Thyroid gland (tissue), 4 donors: ENCODE data around the gene RAN. TPM values are rescaled to one million over a fixed set of nuclear protein-coding genes. Genes with fewer than 3 reads are reported as not detected.

Source experiments
- DNase-seq, 2 donors: peaks; one replicate each; pipeline ENCODE4 v3.0.0-alpha.2; 2019
- H3K27ac ChIP-seq, 3 donors: fragments of 200-600 bp; sonication (generic); 1 replicate in 2 of 3; 2 replicates in 1 of 3; pipeline ENCODE4 v1.5.1; 2016 to 2019; ENCODE audit warnings: mild to moderate bottlenecking in 1 of 3, moderate library complexity in 1 of 3
- H3K27me3 ChIP-seq: fragments of 200-600 bp; sonication (generic); one replicate; pipeline ENCODE4 v1.5.1; 2019
- H3K36me3 ChIP-seq, 2 donors: fragments of 200-600 bp; sonication (generic); one replicate each; pipeline ENCODE4 v1.5.1; 2016 to 2019
- H3K4me1 ChIP-seq, 2 donors: fragments of 200-600 bp; sonication (generic); one replicate each; pipeline ENCODE4 v1.5.1; 2017 to 2019
- H3K4me3 ChIP-seq, 3 donors: fragments of 200-600 bp; sonication (generic); replicated peaks in 1 of 3; 1 replicate in 2 of 3; 2 replicates in 1 of 3; pipeline ENCODE4 v1.5.1; 2016; ENCODE audit warnings: mild to moderate bottlenecking in 1 of 3
- H3K9me3 ChIP-seq: fragments of 200-600 bp; sonication (generic); one replicate; pipeline ENCODE4 v1.5.1; 2017
- POLR2A ChIP-seq, 2 donors: fragments of 450-650 bp; IDR thresholded peaks; one replicate each; pipeline ENCODE4 v1.6.1; 2017; ENCODE audit warnings: antibody characterized with exemption in 2 of 2, mild to moderate bottlenecking in 2 of 2, moderate library complexity in 1 of 2
- WGBS, 2 donors: methylation state at CpG; one replicate each; pipeline ENCODE4 v1.1.5; 2017; 5-methylcytosine and 5-hydroxymethylcytosine counted together
- intact Hi-C: fragments of 100-400 bp; cut with DNase I; formaldehyde crosslinking; loops from one replicate; pipeline ENCODE4 v1.15.1; 2023
- total RNA-seq, 4 donors: library from RNA; depleted of rRNA; stranded (reverse); fragments of >200 nt; gene quantifications; one replicate each; pipeline ENCODE4 v1.2.3, GENCODE V29; 2016
- TF ChIP-seq, protein P1 (sequence below), 6 experiments: fragments of 200-600 bp in 3 of 6; fragments of 450-650 bp in 3 of 6; sonication (generic) in 3 of 6; IDR thresholded peaks; one replicate each; pipeline ENCODE4 v1.5.1; 2016 to 2019; ENCODE audit warnings: antibody characterized with exemption in 6 of 6, mild to moderate bottlenecking in 2 of 6, inconsistent platforms in 1 of 6, moderate library complexity in 1 of 6

The RAN gene
- total RNA-seq, 4 donors from 2014 or later: 123 to 169 (median 142) TPM

DNA sequence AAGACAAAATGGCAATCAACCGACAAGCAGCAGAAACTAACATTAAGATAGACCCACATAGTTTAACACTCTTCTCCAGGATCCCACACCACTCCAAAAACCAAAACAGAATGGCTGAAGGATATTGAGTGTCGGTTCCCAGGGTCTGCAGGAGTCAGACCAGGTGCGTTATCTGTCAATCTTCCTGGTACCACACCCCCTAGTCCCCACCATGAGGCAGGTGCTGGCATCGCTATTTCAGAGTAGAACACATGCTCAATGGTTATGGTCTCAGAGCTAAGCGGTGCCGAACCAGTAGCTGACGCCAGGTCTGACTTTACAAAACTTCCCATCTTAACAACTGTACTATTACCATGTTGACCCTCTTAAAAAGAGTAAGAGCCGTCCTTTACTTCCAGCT is 43.0 kb upstream of the RAN start:
- Histone ChIP-seq H3K4me3 (no peak overlapping the region), H3K36me3 (no peaks in the 10 kb centered on the region), H3K27ac (no peak overlapping the region), H3K27me3 (no peaks in the 10 kb centered on the region), H3K4me1 (peaks cover 14 to 33% of the 10 kb centered on the region in 2 donors), H3K9me3 (no peaks in the 10 kb centered on the region)
- intact Hi-C loops: no loop called here
- no peak for DNase-seq
- WGBS, 2 donors: 92 to 95% methylated on average over 8 of the region's 8 CpGs
- TF ChIP-seq, protein P1, sequence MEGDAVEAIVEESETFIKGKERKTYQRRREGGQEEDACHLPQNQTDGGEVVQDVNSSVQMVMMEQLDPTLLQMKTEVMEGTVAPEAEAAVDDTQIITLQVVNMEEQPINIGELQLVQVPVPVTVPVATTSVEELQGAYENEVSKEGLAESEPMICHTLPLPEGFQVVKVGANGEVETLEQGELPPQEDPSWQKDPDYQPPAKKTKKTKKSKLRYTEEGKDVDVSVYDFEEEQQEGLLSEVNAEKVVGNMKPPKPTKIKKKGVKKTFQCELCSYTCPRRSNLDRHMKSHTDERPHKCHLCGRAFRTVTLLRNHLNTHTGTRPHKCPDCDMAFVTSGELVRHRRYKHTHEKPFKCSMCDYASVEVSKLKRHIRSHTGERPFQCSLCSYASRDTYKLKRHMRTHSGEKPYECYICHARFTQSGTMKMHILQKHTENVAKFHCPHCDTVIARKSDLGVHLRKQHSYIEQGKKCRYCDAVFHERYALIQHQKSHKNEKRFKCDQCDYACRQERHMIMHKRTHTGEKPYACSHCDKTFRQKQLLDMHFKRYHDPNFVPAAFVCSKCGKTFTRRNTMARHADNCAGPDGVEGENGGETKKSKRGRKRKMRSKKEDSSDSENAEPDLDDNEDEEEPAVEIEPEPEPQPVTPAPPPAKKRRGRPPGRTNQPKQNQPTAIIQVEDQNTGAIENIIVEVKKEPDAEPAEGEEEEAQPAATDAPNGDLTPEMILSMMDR (IDR thresholded peaks at IDR 0.05): no peak
- TF ChIP-seq POLR2A (IDR thresholded peaks at IDR 0.05): no peak

DNA sequence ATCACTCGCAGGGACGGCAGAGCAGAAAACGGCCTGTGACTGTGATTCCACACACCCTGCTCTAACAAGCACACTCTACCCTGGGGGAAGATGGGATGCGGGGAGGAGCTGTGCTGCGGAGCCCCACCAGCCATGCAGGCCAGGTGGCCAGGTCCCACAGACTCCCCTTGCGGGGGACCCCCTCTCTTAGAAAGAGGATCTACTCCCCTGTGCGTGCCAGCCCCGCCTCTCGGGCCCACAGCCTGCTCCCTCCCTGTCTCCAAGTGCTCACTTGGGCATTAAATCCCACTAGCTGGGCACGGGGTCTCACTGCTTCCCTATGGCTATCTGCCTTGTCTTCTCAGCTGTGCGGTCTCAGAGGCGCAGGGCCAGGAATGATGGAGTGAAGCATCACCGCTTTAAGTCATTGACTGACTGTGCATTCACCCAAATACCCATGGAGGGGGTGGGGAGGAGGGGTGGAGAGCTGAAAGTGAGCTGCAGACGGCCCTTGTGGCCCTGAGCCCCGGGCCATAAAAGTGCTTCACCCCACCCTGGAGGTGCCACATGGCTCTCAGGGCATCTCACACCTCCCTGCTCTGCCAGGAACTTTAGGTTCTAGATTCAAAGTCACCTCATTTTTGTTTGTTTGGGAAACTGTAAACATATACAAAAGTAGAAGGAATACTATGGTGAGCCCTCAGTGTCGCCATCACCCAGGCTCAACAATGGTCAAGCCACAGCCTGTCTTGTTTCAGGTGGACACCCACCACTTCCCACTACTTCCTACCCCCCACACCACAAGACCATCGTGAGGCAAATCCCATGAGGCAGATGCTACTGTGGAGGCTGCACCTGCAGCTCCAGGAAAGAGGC is 42.2 kb upstream of the RAN start:
- H3K9me3 ChIP-seq: no peaks in the 10 kb centered on the region
- no peak overlapping the region for H3K27ac ChIP-seq
- no peak overlapping the region for H3K4me3 ChIP-seq
- 80 to 81% methylated on average over 17 of the region's 17 CpGs for WGBS, 2 donors
- no peaks in the 10 kb centered on the region for H3K36me3 ChIP-seq
- intact Hi-C loops: no loop called here
- TF ChIP-seq POLR2A (IDR thresholded peaks at IDR 0.05): no peak
- TF ChIP-seq, protein P1 (IDR thresholded peaks at IDR 0.05): no peak
- DNase-seq: no peak
- peaks cover 14 to 26% of the 10 kb centered on the region in 2 donors for H3K4me1 ChIP-seq
- no peaks in the 10 kb centered on the region for H3K27me3 ChIP-seq

DNA sequence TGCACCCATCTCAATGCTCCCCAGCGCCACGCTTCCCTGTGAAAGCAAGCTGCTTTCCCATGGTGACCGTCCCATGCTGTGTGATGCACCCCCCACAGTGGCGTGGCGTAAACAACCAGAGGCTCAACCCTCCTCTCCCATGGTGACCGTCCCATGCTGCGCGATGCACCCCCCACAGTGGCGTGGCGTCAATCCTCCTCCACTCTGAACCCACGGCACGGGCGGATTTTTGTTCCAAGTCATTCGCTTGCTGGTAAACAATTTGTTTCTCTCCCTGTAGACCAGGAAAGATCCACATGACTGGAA is 41.7 kb upstream of the RAN start:
- H3K36me3 ChIP-seq: no peaks in the 10 kb centered on the region
- no peak overlapping the region for H3K4me3 ChIP-seq
- H3K27ac ChIP-seq: no peak overlapping the region
- DNase-seq: no peak
- H3K4me1 ChIP-seq: peaks cover 11 to 20% of the 10 kb centered on the region in 2 donors
- WGBS, 2 donors: 85 to 88% methylated on average over 14 of the region's 14 CpGs
- H3K27me3 ChIP-seq: no peaks in the 10 kb centered on the region
- no peak for TF ChIP-seq POLR2A (IDR thresholded peaks at IDR 0.05)
- TF ChIP-seq, protein P1 (IDR thresholded peaks at IDR 0.05): no peak
- intact Hi-C loops: no loop called here
- H3K9me3 ChIP-seq: no peaks in the 10 kb centered on the region

DNA sequence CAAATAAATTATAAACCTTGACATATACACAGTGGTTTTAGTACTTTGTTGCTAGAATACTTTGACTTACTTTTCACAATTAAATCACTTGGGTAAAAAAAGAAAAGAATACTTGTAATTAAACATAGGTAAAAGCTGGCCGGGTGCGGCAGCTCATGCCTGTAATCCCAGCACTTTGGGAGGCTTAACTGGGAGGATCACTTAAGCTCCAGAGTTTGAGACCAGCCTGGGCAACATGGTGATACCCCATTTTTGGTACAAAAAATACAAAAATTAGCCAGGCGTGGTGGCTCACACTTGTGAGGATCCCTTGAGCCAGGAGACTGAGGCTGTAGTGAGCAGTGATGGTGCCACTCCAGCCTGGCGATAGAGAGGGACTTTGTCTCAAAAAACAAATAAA is 40.6 kb upstream of the RAN start:
- no peak for DNase-seq
- H3K27ac ChIP-seq: no peak overlapping the region
- intact Hi-C loops: no loop called here
- peaks cover 11 to 19% of the 10 kb centered on the region in 2 donors for H3K4me1 ChIP-seq
- no peaks in the 10 kb centered on the region for H3K27me3 ChIP-seq
- H3K9me3 ChIP-seq: no peaks in the 10 kb centered on the region
- WGBS, 2 donors: 90 to 93% methylated on average over 4 of the region's 4 CpGs
- TF ChIP-seq POLR2A (IDR thresholded peaks at IDR 0.05): no peak
- TF ChIP-seq, protein P1 (IDR thresholded peaks at IDR 0.05): no peak
- no peak overlapping the region for H3K4me3 ChIP-seq
- no peaks in the 10 kb centered on the region for H3K36me3 ChIP-seq

DNA sequence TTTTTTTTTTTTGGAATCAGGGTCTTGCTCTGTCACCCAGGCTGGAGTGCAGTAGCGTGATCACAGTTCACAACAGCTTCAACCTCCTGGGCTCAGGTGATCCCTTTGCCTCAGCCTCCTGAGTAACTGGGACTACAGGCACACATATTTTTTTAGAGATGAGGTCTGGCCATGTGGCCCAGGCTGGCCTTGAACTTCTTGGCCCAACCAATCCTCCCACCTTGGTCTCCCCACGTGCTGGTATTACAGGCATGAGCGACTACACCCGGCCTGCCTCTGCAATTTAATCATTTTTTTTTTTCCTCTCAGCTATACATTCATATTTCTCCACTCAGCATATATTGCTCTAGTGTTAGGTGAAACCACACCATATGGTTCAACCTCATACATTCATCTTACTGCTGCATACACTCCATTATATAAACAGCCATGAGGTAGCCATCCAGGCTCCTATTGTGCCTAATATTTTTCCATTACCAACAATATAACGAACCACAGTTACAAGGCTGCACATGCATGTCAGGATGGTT is 39.9 kb upstream of the RAN start:
- no peaks in the 10 kb centered on the region for H3K27me3 ChIP-seq
- no peak for DNase-seq
- 90 to 92% methylated on average over 5 of the region's 5 CpGs for WGBS, 2 donors
- H3K4me1 ChIP-seq: peaks cover 11 to 18% of the 10 kb centered on the region in 2 donors
- intact Hi-C loops: no loop called here
- H3K27ac ChIP-seq: no peak overlapping the region
- no peaks in the 10 kb centered on the region for H3K9me3 ChIP-seq
- no peak for TF ChIP-seq POLR2A (IDR thresholded peaks at IDR 0.05)
- TF ChIP-seq, protein P1 (IDR thresholded peaks at IDR 0.05): no peak
- H3K36me3 ChIP-seq: no peaks in the 10 kb centered on the region
- no peak overlapping the region for H3K4me3 ChIP-seq
